GM19452 (cell line): Measurements from ENCODE around the gene SNED1.

Experiments used
- ATAC-seq: cut with Tn5 transposase; IDR thresholded peaks from one replicate; pipeline ENCODE4 v1.9.1; 2021; ENCODE audit not compliant: unreplicated experiment

Gene SNED1

GRCh38 chr2:240991378-240992263, 6.8 kb upstream of the SNED1 start:
- ATAC-seq: no peak

- ATAC-seq: no peak
Measured at GRCh38 chr2:240992572-240993291, 5.7 kb upstream of the SNED1 start.

- ATAC-seq: no peak
Measured at GRCh38 chr2:240993446-240994170, 4.8 kb upstream of the SNED1 start.

GRCh38 chr2:240994171-240994896, 4.1 kb upstream of the SNED1 start:
- ATAC-seq: no peak

GRCh38 chr2:240995041-240996021, 3.1 kb upstream of the SNED1 start:
- ATAC-seq: no peak

GRCh38 chr2:240996161-240996833, 2.1 kb upstream of the SNED1 start:
- no peak for ATAC-seq

GRCh38 chr2:240996834-240997140, 1.6 kb upstream of the SNED1 start:
- no peak for ATAC-seq

GRCh38 chr2:240997141-240997855, 1.1 kb upstream of the SNED1 start:
- ATAC-seq: no peak

- ATAC-seq: no peak
Measured at GRCh38 chr2:240998706-240998994, 232 bp downstream of the SNED1 start.

GRCh38 chr2:240998995-240999791, 775 bp downstream of the SNED1 start:
- no peak for ATAC-seq

GRCh38 chr2:240999873-241000541, 1.6 kb downstream of the SNED1 start:
- no peak for ATAC-seq

GRCh38 chr2:241000831-241001321, 2.5 kb downstream of the SNED1 start:
- ATAC-seq: no peak

GRCh38 chr2:241001413-241002274, 3.2 kb downstream of the SNED1 start:
- no peak for ATAC-seq

GRCh38 chr2:241002275-241003046, 4.0 kb downstream of the SNED1 start:
- ATAC-seq: no peak

GRCh38 chr2:241003047-241003360, 4.6 kb downstream of the SNED1 start:
- ATAC-seq: no peak

- ATAC-seq: no peak
Measured at GRCh38 chr2:241003369-241003768, 5.0 kb downstream of the SNED1 start.
